ENCODE data around the gene NAP1L4. TPM values are rescaled to one million over a fixed set of nuclear protein-coding genes. Genes with fewer than 3 reads are reported as not detected.

The NAP1L4 gene
- total RNA-seq, 1 donor from 2014 or later = 172 TPM

GRCh38 chr11:2931420-2931746 is 60.7 kb downstream of the NAP1L4 start:
- DNase-seq (ENCODE audit: extremely low spot score, unreplicated experiment) = no peak
- TF ChIP-seq CTCF (conservative IDR thresholded peaks at IDR 0.05) = no peak
- no peak overlapping the region for H3K27ac Mint-ChIP-seq
- no peaks in the 10 kb centered on the region for H3K36me3 Mint-ChIP-seq
- H3K4me1 Mint-ChIP-seq (ENCODE audit: unreplicated experiment) = peaks cover 3% of the 10 kb centered on the region
- no peaks in the 10 kb centered on the region for H3K9me3 Mint-ChIP-seq
- no peak overlapping the region for H3K4me3 Mint-ChIP-seq
- H3K27me3 Mint-ChIP-seq = peaks cover 37% of the 10 kb centered on the region

GRCh38 chr11:2930704-2931419 is 61.3 kb downstream of the NAP1L4 start:
- H3K36me3 Mint-ChIP-seq = no peaks in the 10 kb centered on the region
- H3K4me1 Mint-ChIP-seq (ENCODE audit: unreplicated experiment) = peaks cover 3% of the 10 kb centered on the region
- DNase-seq (ENCODE audit: extremely low spot score, unreplicated experiment) = no peak
- peak overlapping the region; percentile 91 for H3K27ac Mint-ChIP-seq
- H3K4me3 Mint-ChIP-seq = peak overlapping the region; percentile 86
- peaks cover 38% of the 10 kb centered on the region for H3K27me3 Mint-ChIP-seq
- TF ChIP-seq CTCF (conservative IDR thresholded peaks at IDR 0.05) = peak; percentile 57
- no peaks in the 10 kb centered on the region for H3K9me3 Mint-ChIP-seq

GRCh38 chr11:2929950-2930703 is 62.0 kb downstream of the NAP1L4 start:
- H3K4me3 Mint-ChIP-seq = peak overlapping the region; percentile 86
- no peak for DNase-seq (ENCODE audit: extremely low spot score, unreplicated experiment)
- H3K27ac Mint-ChIP-seq = peak overlapping the region; percentile 91
- peak; percentile 47 for TF ChIP-seq CTCF (conservative IDR thresholded peaks at IDR 0.05)
- H3K27me3 Mint-ChIP-seq = peaks cover 38% of the 10 kb centered on the region
- peaks cover 3% of the 10 kb centered on the region for H3K4me1 Mint-ChIP-seq (ENCODE audit: unreplicated experiment)
- no peaks in the 10 kb centered on the region for H3K36me3 Mint-ChIP-seq
- H3K9me3 Mint-ChIP-seq = no peaks in the 10 kb centered on the region

- no peak for TF ChIP-seq CTCF (conservative IDR thresholded peaks at IDR 0.05)
- DNase-seq (ENCODE audit: extremely low spot score, unreplicated experiment) = no peak
- Mint-ChIP-seq H3K9me3 (no peaks in the 10 kb centered on the region), H3K4me1 (ENCODE audit: unreplicated experiment) (peaks cover 3% of the 10 kb centered on the region), H3K4me3 (peak overlapping the region; percentile 86), H3K27ac (peak overlapping the region; percentile 84), H3K27me3 (peaks cover 38% of the 10 kb centered on the region), H3K36me3 (no peaks in the 10 kb centered on the region)
Measured at GRCh38 chr11:2929531-2929949, 62.6 kb downstream of the NAP1L4 start.

GRCh38 chr11:2928605-2929530 is 63.3 kb downstream of the NAP1L4 start, which contains the start of gene PHLDA2:
TSS of gene PHLDA2 (minus strand) at chr11:2929420. CDS start at chr11:2929364, 56 bp downstream.
- H3K36me3 Mint-ChIP-seq = no peaks in the 10 kb centered on the region
- peak within 1 kb of the TSS; percentile 95 for H3K27ac Mint-ChIP-seq
- no peaks in the 10 kb centered on the region for H3K9me3 Mint-ChIP-seq
- peak within 1 kb of the TSS; percentile 90 for H3K4me3 Mint-ChIP-seq
- no peak for DNase-seq (ENCODE audit: extremely low spot score, unreplicated experiment)
- peak; percentile 20 for TF ChIP-seq CTCF (conservative IDR thresholded peaks at IDR 0.05)
- H3K27me3 Mint-ChIP-seq = peaks cover 38% of the 10 kb centered on the region
- H3K4me1 Mint-ChIP-seq (ENCODE audit: unreplicated experiment) = peaks cover 3% of the 10 kb centered on the region

Data from type B pancreatic cell (in vitro differentiated cells).